Thyroid gland (tissue), 4 donors: Measurements from ENCODE around the gene VAT1L.

Source experiments
- POLR2A ChIP-seq, 2 donors: fragments of 450-650 bp; IDR thresholded peaks; one replicate each; pipeline ENCODE4 v1.6.1; 2017; ENCODE audit warnings: antibody characterized with exemption in 2 of 2, mild to moderate bottlenecking in 2 of 2, moderate library complexity in 1 of 2
- TF ChIP-seq, protein P1 (sequence below), 6 experiments: fragments of 200-600 bp in 3 of 6; fragments of 450-650 bp in 3 of 6; sonication (generic) in 3 of 6; IDR thresholded peaks; one replicate each; pipeline ENCODE4 v1.5.1; 2016 to 2019; ENCODE audit warnings: antibody characterized with exemption in 6 of 6, mild to moderate bottlenecking in 2 of 6, inconsistent platforms in 1 of 6, moderate library complexity in 1 of 6

DNA sequence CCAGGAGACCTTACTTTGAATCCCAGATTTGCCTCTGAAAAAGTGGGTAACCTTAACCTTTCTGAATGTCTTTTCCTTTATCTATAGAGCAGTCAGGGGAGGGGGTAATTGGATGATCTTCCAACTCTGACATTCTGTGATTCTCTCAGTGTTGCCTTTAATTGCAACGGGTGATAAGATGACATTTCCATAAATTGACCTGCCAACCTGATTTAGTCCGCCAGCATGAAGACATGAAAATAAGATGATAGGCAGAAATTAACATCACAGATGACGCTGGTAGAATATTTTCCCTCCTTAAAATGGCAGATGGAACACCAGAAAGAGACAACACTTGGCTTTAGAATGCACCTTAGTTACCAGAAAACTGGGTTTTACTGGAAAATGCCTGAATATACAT lies 72.6 kb downstream of the VAT1L start:
- TF ChIP-seq, protein P1, sequence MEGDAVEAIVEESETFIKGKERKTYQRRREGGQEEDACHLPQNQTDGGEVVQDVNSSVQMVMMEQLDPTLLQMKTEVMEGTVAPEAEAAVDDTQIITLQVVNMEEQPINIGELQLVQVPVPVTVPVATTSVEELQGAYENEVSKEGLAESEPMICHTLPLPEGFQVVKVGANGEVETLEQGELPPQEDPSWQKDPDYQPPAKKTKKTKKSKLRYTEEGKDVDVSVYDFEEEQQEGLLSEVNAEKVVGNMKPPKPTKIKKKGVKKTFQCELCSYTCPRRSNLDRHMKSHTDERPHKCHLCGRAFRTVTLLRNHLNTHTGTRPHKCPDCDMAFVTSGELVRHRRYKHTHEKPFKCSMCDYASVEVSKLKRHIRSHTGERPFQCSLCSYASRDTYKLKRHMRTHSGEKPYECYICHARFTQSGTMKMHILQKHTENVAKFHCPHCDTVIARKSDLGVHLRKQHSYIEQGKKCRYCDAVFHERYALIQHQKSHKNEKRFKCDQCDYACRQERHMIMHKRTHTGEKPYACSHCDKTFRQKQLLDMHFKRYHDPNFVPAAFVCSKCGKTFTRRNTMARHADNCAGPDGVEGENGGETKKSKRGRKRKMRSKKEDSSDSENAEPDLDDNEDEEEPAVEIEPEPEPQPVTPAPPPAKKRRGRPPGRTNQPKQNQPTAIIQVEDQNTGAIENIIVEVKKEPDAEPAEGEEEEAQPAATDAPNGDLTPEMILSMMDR (IDR thresholded peaks at IDR 0.05), result no peak
- no peak for TF ChIP-seq POLR2A (IDR thresholded peaks at IDR 0.05)
